Measurements from ENCODE around the gene LAX1.
"Not testable (repeated sequence)": the region's sequence is repeated elsewhere in the genome, so short reads cannot be mapped to it uniquely, and the experiment has no call there.

- TF ChIP-seq EP300, CTCF (IDR thresholded peaks at IDR 0.05): not testable (repeated sequence)
Measured at GRCh38 chr1:203758749-203759148, 6.2 kb upstream of the LAX1 start.
